Mucosa of stomach (tissue), 1 donor: ENCODE results near the gene PRND.
"Not testable (repeated sequence)": the region's sequence is repeated elsewhere in the genome, so short reads cannot be mapped to it uniquely, and the experiment has no call there.

Source experiments
- H3K27me3 ChIP-seq: one replicate; pipeline ENCODE4 v1.7.0; 2013; ENCODE audit warnings: mild to moderate bottlenecking, low read length; ENCODE audit not compliant: control insufficient read depth, insufficient read depth
- H3K36me3 ChIP-seq: one replicate; pipeline ENCODE4 v1.7.0; 2013; ENCODE audit warnings: low read length; ENCODE audit not compliant: control insufficient read depth, insufficient read depth
- H3K4me1 ChIP-seq: one replicate; pipeline ENCODE4 v1.7.0; 2013; ENCODE audit warnings: mild to moderate bottlenecking, low read length; ENCODE audit not compliant: control insufficient read depth, insufficient read depth
- H3K4me3 ChIP-seq: one replicate; pipeline ENCODE4 v1.7.0; 2013; ENCODE audit warnings: low read length
- H3K9ac ChIP-seq: one replicate; pipeline ENCODE4 v1.7.0; 2013; ENCODE audit warnings: mild to moderate bottlenecking, low read length, moderate library complexity
- H3K9me3 ChIP-seq: one replicate; pipeline ENCODE4 v1.7.0; 2013; ENCODE audit warnings: mild to moderate bottlenecking, low read length, moderate library complexity; ENCODE audit not compliant: control insufficient read depth
- donor health status: Pancreatic carcinoma.

PRND gene

GRCh38 chr20:4759100-4759884 lies 37.6 kb downstream of the PRND start:
- not testable (repeated sequence) for H3K36me3 ChIP-seq, H3K9ac ChIP-seq, H3K4me3 ChIP-seq, H3K4me1 ChIP-seq, H3K9me3 ChIP-seq, H3K27me3 ChIP-seq

GRCh38 chr20:4763261-4763660 lies 41.6 kb downstream of the PRND start:
- Histone ChIP-seq H3K4me3 (no peak overlapping the region), H3K4me1 (peaks cover 6% of the 10 kb centered on the region), H3K9me3 (no peaks in the 10 kb centered on the region), H3K36me3 (no peaks in the 10 kb centered on the region), H3K27me3 (peaks cover 9% of the 10 kb centered on the region), H3K9ac (no peak overlapping the region)

DNA sequence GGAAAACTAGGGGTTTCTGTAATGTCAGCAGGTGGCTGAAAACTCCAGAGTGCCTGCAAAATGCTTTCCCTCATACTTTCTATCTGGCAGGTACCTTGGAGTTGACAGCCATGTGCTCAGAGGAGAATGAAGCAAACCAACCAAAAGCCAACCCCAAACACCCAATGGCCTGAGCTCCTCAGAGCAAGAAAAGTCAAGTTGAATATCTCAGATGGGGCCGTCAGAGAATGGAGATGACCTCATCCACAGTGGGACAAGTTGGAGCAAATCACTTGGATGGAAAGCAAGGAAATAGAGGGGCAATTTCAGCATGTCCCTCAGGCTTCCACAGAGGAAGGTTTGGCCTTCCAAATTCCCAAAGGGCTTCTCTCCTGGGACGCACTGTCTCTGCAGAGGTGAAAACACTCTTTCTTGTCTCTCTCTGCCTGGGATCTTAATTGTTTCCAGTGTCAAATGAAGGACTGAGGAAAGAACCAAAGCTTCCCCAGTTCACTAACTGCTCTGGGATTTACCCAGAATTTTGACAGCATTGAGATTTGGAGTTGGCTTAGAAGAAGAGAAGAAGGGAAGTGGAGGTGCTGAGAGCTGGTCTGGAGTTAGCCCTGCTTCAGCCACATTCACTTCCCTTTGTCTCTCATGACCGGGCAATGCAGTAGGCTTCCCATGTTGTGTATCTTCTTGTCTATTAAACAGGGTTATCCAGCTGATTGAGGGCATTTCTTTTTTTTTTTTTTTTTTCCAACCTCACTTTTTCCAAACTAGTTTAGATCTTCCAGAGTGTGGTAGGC lies 42.2 kb downstream of the PRND start:
- Histone ChIP-seq H3K9me3 (no peaks in the 10 kb centered on the region), H3K27me3 (peaks cover 9% of the 10 kb centered on the region), H3K4me3 (no peak overlapping the region), H3K4me1 (peaks cover 6% of the 10 kb centered on the region), H3K9ac (no peak overlapping the region), H3K36me3 (no peaks in the 10 kb centered on the region)

GRCh38 chr20:4764805-4765204 lies 43.1 kb downstream of the PRND start:
- Histone ChIP-seq H3K4me3 (no peak overlapping the region), H3K36me3 (no peaks in the 10 kb centered on the region), H3K27me3 (peaks cover 9% of the 10 kb centered on the region), H3K9ac (no peak overlapping the region), H3K4me1 (peaks cover 6% of the 10 kb centered on the region), H3K9me3 (no peaks in the 10 kb centered on the region)

GRCh38 chr20:4765681-4766080 lies 44.0 kb downstream of the PRND start:
- no peak overlapping the region for H3K4me3 ChIP-seq
- no peaks in the 10 kb centered on the region for H3K36me3 ChIP-seq
- H3K9me3 ChIP-seq, result no peaks in the 10 kb centered on the region
- peaks cover 6% of the 10 kb centered on the region for H3K4me1 ChIP-seq
- peaks cover 9% of the 10 kb centered on the region for H3K27me3 ChIP-seq
- H3K9ac ChIP-seq, result no peak overlapping the region

GRCh38 chr20:4766631-4767030 lies 44.9 kb downstream of the PRND start:
- no peaks in the 10 kb centered on the region for H3K9me3 ChIP-seq
- no peaks in the 10 kb centered on the region for H3K4me1 ChIP-seq
- H3K27me3 ChIP-seq, result peaks cover under 1% of the 10 kb centered on the region
- no peak overlapping the region for H3K9ac ChIP-seq
- no peaks in the 10 kb centered on the region for H3K36me3 ChIP-seq
- H3K4me3 ChIP-seq, result no peak overlapping the region

DNA sequence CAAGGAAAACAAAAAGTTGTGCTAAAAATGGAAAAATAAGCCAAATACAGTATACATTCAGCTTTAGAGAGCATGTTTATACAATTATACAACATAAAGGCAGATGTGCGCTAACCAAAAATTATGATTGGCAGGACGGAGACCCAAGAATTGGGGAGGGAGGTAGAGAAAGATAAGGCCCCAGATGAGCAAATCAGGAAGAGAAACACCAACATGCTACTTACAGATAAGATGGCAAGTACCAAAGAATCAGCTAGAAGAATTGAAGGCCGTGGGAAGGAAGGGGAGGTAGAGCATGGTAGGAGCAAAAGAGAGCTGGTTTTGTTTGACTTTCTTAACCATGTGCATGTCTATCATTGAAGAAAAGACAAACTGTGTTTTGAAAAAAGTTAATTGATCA lies 45.4 kb downstream of the PRND start:
- no peaks in the 10 kb centered on the region for H3K9me3 ChIP-seq
- no peaks in the 10 kb centered on the region for H3K36me3 ChIP-seq
- no peaks in the 10 kb centered on the region for H3K4me1 ChIP-seq
- no peak overlapping the region for H3K4me3 ChIP-seq
- H3K9ac ChIP-seq, result no peak overlapping the region
- no peaks in the 10 kb centered on the region for H3K27me3 ChIP-seq

DNA sequence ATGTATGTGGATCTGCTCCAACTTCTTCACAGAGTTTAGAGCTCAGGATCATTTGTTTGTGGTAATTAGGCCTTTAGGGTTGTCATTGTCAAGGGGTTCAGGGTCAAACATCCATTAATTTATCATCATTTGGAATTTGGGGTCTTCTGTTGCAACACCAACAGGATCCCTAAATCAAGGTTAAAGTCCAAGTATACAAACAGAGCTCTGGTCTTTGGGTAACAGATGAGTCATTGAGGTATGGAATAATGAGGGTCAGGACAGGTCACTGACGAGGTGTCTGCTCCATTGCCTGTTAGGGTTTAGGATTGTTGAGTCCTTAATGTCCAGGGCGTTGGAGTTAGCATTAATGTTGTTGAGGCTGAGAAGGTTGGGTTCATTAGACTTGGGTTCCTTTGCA lies 47.6 kb downstream of the PRND start:
- H3K4me3 ChIP-seq, result no peak overlapping the region

DNA sequence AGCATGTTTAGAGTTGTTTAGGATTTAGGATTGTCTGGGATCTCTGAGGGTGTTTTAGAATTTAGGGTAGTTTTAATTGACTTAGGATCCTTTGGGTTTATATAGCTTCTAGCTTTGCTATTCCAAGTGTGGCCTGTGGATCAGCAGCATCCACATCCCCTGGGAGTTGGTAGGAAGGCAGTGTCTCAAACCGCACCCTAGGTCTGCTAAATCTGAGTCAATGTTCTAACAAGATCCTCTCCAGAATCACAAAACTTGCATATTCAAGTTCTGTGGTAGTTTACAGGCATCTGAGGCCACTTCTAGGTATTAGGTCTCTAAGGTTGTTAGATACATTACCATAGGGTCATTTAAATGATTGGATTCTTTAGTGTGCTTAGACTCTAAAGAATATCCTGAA lies 48.3 kb downstream of the PRND start:
- no peak overlapping the region for H3K9ac ChIP-seq
- H3K36me3 ChIP-seq, result no peaks in the 10 kb centered on the region
- H3K4me3 ChIP-seq, result no peak overlapping the region

More for the DNA sequence above, 47.6 kb downstream of the PRND start:
- H3K36me3 ChIP-seq, result no peaks in the 10 kb centered on the region
- H3K4me1 ChIP-seq, result no peaks in the 10 kb centered on the region
- no peak overlapping the region for H3K9ac ChIP-seq
- H3K27me3 ChIP-seq, result no peaks in the 10 kb centered on the region
- no peaks in the 10 kb centered on the region for H3K9me3 ChIP-seq

GRCh38 chr20:4771004-4771403 lies 49.3 kb downstream of the PRND start:
- H3K4me1 ChIP-seq, result no peaks in the 10 kb centered on the region
- no peaks in the 10 kb centered on the region for H3K36me3 ChIP-seq
- no peak overlapping the region for H3K9ac ChIP-seq
- no peaks in the 10 kb centered on the region for H3K27me3 ChIP-seq
- H3K9me3 ChIP-seq, result no peaks in the 10 kb centered on the region
- no peak overlapping the region for H3K4me3 ChIP-seq

More for the DNA sequence above, 48.3 kb downstream of the PRND start:
- no peaks in the 10 kb centered on the region for H3K27me3 ChIP-seq
- H3K4me1 ChIP-seq, result no peaks in the 10 kb centered on the region
- no peaks in the 10 kb centered on the region for H3K9me3 ChIP-seq

- H3K9ac ChIP-seq, result no peak overlapping the region
Measured at GRCh38 chr20:4772132-4772531, 50.4 kb downstream of the PRND start.

GRCh38 chr20:4773014-4773413 lies 51.3 kb downstream of the PRND start:
- not testable (repeated sequence) for H3K36me3 ChIP-seq, H3K9ac ChIP-seq, H3K4me1 ChIP-seq, H3K4me3 ChIP-seq, H3K9me3 ChIP-seq, H3K27me3 ChIP-seq

More at GRCh38 chr20:4772132-4772531, 50.4 kb downstream of the PRND start:
- no peaks in the 10 kb centered on the region for H3K36me3 ChIP-seq
- H3K9me3 ChIP-seq, result no peaks in the 10 kb centered on the region
- H3K4me3 ChIP-seq, result no peak overlapping the region
- H3K27me3 ChIP-seq, result no peaks in the 10 kb centered on the region
- H3K4me1 ChIP-seq, result no peaks in the 10 kb centered on the region
